Natural killer cell (primary cell): Measurements from ENCODE around the gene VWC2L. TPM values are rescaled to one million over a fixed set of nuclear protein-coding genes. Genes with fewer than 3 reads are reported as not detected.

ENCODE experiments used
- ATAC-seq, 3 donors: fragments of 150-1000 bp in 2 of 3; fragments of 200-7000 bp in 1 of 3; cut with Tn5 transposase; 1 replicate in 1 of 3; 2 replicates in 2 of 3; pipeline ENCODE4 v1.10.0; 2021; ENCODE audit warnings: mild to moderate bottlenecking in 2 of 3, moderate library complexity in 2 of 3
- DNase-seq, 2 donors: peaks; one replicate each; pipeline versions ENCODE4 v3.0.0 to v3.0.0-alpha.2; 2013 to 2021; ENCODE audit warnings: mixed read lengths in 1 of 2
- H3K27ac ChIP-seq: one replicate; pipeline ENCODE4 v1.5.1; 2013; ENCODE audit warnings: mild to moderate bottlenecking, low read length
- H3K27me3 ChIP-seq: one replicate; pipeline ENCODE4 v1.6.1; 2013; ENCODE audit warnings: low read length; ENCODE audit not compliant: control insufficient read depth, insufficient read depth
- H3K36me3 ChIP-seq: one replicate; pipeline ENCODE4 v1.6.1; 2013; ENCODE audit warnings: low read length; ENCODE audit not compliant: control insufficient read depth, insufficient read depth
- H3K4me1 ChIP-seq: one replicate; pipeline ENCODE4 v1.6.1; 2013; ENCODE audit warnings: low read length; ENCODE audit not compliant: control insufficient read depth, insufficient read depth
- H3K4me3 ChIP-seq: one replicate; pipeline ENCODE4 v1.5.1; 2013; ENCODE audit warnings: low read length
- H3K9me3 ChIP-seq: one replicate; pipeline ENCODE4 v1.6.1; 2013; ENCODE audit warnings: low read length; ENCODE audit not compliant: control insufficient read depth, insufficient read depth
- H3K27ac Mint-ChIP-seq, 2 donors: one replicate each; pipeline ENCODE4 v1.8.0; 2022; ENCODE audit warnings: mild to moderate bottlenecking in 2 of 2, mixed read lengths in 2 of 2, moderate library complexity in 1 of 2
- H3K27me3 Mint-ChIP-seq, 2 donors: one replicate each; pipeline ENCODE4 v1.8.0; 2022; ENCODE audit warnings: low read depth in 2 of 2, mixed read lengths in 2 of 2
- H3K36me3 Mint-ChIP-seq: one replicate; pipeline ENCODE4 v1.8.0; 2022; ENCODE audit warnings: mixed read lengths
- H3K4me1 Mint-ChIP-seq, 2 donors: one replicate each; pipeline ENCODE4 v1.8.0; 2022; ENCODE audit warnings: mixed read lengths in 2 of 2
- H3K4me3 Mint-ChIP-seq: one replicate; pipeline ENCODE4 v1.8.0; 2022; ENCODE audit warnings: mild to moderate bottlenecking, moderate library complexity, mixed read lengths
- H3K9me3 Mint-ChIP-seq, 2 donors: one replicate each; pipeline ENCODE4 v1.8.0; 2022; ENCODE audit warnings: mixed read lengths in 2 of 2
- CTCF ChIP-seq: fragments of 200-600 bp; IDR thresholded peaks from one replicate; pipeline ENCODE4 v1.8.0; 2022; ENCODE audit warnings: antibody characterized with exemption
- WGBS: methylation state at CpG from one replicate; pipeline ENCODE4 v1.1.7; 2013; ENCODE audit warnings: missing lambda C conversion rate; ENCODE audit not compliant: insufficient coverage; 5-methylcytosine and 5-hydroxymethylcytosine counted together
- intact Hi-C: fragments of 100-400 bp; cut with micrococcal nuclease; formaldehyde crosslinking; loops from one replicate; pipeline ENCODE4 v1.14.2; 2022
- total RNA-seq, 4 donors: library from RNA; stranded (reverse); fragments of 120-200 nt in 1 of 4; gene quantifications; one replicate each; pipeline versions ENCODE4 v1.2.3 to v1.2.4, GENCODE V29; 2013 to 2022

The VWC2L gene
- total RNA-seq, 3 donors from 2014 or later (not counting 1 experiment from before 2014, with no cell fraction given) = not detected

DNA sequence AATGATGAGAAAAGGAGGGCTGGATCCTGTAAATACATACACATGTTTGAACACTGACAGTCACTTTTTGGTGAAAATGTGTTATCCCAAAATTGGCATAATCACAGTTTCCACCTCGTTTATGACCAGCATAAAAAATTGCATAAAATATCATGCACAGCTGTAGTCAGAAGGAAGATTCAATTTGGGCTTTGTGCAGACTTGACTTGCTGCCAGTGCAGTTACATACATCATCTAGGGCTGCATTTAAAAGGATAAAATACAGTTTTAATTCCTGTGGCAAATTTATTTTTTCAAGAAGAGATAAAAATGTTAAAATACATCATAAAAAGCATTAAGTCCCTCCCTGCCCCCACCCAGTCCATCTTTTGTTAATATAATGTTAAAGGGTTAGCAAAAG lies 103.8 kb downstream of the VWC2L start:
- no peak for TF ChIP-seq CTCF
- no peaks in the 10 kb centered on the region for H3K27me3 Mint-ChIP-seq
- Histone ChIP-seq H3K36me3 (no peaks in the 10 kb centered on the region), H3K27me3 (no peaks in the 10 kb centered on the region), H3K4me3 (no peak overlapping the region), H3K9me3 (no peaks in the 10 kb centered on the region), H3K4me1 (no peaks in the 10 kb centered on the region), H3K27ac (no peak overlapping the region)
- H3K4me3 Mint-ChIP-seq = no peak overlapping the region
- 83% methylated on average over 1 of the region's 1 CpG for WGBS
- H3K36me3 Mint-ChIP-seq = no peaks in the 10 kb centered on the region
- intact Hi-C loops = no loop called here
- peaks cover 0 to 7% of the 10 kb centered on the region in 2 donors for H3K9me3 Mint-ChIP-seq
- H3K4me1 Mint-ChIP-seq = no peaks in the 10 kb centered on the region
- ATAC-seq (no peak), DNase-seq (no peak)
- no peak overlapping the region for H3K27ac Mint-ChIP-seq

DNA sequence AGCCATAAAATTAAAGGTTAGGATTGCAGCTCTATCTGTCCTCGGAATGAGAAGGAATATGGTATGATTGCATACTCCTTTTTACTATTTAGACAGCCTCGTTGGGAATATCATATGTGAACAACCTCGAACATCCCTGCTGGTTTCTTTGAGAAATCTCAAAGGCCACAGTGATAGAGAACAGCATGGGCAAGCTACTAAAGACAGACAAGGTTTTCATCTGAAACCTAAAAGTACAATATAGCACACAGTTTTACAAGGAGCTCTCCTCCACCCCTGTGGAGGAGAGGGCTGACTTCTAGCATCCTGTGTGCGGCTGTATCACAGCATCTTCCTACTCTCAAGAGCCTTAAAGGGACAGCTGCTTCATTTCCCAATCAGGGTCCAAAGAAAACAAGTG lies 104.3 kb downstream of the VWC2L start:
- no peak overlapping the region for H3K27ac Mint-ChIP-seq
- peaks cover 0 to 7% of the 10 kb centered on the region in 2 donors for H3K9me3 Mint-ChIP-seq
- H3K4me1 ChIP-seq = no peaks in the 10 kb centered on the region
- H3K27ac ChIP-seq = no peak overlapping the region
- H3K4me3 Mint-ChIP-seq = no peak overlapping the region
- H3K9me3 ChIP-seq = no peaks in the 10 kb centered on the region
- no peak for ATAC-seq
- no peaks in the 10 kb centered on the region for H3K27me3 ChIP-seq
- no peaks in the 10 kb centered on the region for H3K27me3 Mint-ChIP-seq
- no peaks in the 10 kb centered on the region for H3K36me3 ChIP-seq
- DNase-seq = no peak
- H3K36me3 Mint-ChIP-seq = no peaks in the 10 kb centered on the region
- H3K4me1 Mint-ChIP-seq = no peaks in the 10 kb centered on the region
- 65% methylated on average over 3 of the region's 4 CpGs for WGBS
- no peak overlapping the region for H3K4me3 ChIP-seq
- TF ChIP-seq CTCF = no peak
- intact Hi-C loops = no loop called here

DNA sequence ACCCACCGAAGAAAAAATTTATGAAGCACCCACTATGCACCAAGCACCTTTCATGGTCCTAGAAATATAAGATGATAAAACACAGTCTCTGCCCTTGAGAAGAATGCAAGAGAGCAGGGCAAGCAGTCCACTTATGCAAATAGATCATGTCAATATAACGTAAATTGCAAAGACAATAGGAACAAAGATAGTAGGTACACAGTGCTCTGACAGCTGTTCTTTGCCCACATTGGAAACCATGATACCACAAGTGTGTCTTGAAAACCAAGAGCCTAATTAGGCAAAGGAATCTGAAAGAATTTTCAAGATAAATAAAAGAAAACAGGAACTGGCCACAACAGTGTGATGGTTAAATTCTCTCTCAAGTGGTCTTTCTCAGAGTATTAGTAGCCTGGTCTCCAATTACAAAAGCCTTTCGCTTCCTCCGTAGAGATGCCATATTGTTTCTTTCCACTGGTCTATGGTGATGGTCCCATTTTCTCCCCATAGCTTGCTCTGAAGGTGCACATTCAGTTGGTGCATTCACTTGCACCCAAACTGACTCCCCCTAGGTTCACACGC lies 108.5 kb downstream of the VWC2L start:
- no peaks in the 10 kb centered on the region for H3K27me3 ChIP-seq
- no peak overlapping the region for H3K27ac ChIP-seq
- intact Hi-C loops = no loop called here
- TF ChIP-seq CTCF = no peak
- no peak overlapping the region for H3K4me3 ChIP-seq
- DNase-seq (no peak), ATAC-seq (no peak)
- 73% methylated on average over 5 of the region's 5 CpGs for WGBS
- Mint-ChIP-seq H3K36me3 (no peaks in the 10 kb centered on the region), H3K27ac (no peak overlapping the region), H3K27me3 (no peaks in the 10 kb centered on the region), H3K4me3 (no peak overlapping the region), H3K9me3 (peaks cover 0 to 7% of the 10 kb centered on the region in 2 donors), H3K4me1 (no peaks in the 10 kb centered on the region)
- no peaks in the 10 kb centered on the region for H3K9me3 ChIP-seq
- no peaks in the 10 kb centered on the region for H3K4me1 ChIP-seq
- H3K36me3 ChIP-seq = no peaks in the 10 kb centered on the region

GRCh38 chr2:214529021-214529420 lies 118.2 kb downstream of the VWC2L start:
- Histone ChIP-seq H3K36me3 (no peaks in the 10 kb centered on the region), H3K27me3 (no peaks in the 10 kb centered on the region), H3K4me1 (no peaks in the 10 kb centered on the region), H3K4me3 (no peak overlapping the region), H3K27ac (no peak overlapping the region), H3K9me3 (no peaks in the 10 kb centered on the region)
- TF ChIP-seq CTCF = no peak
- Mint-ChIP-seq H3K4me3 (no peak overlapping the region), H3K27ac (no peak overlapping the region), H3K9me3 (peaks cover 0 to 4% of the 10 kb centered on the region in 2 donors), H3K36me3 (no peaks in the 10 kb centered on the region), H3K27me3 (no peaks in the 10 kb centered on the region), H3K4me1 (no peaks in the 10 kb centered on the region)
- intact Hi-C loops = no loop called here
- 88% methylated on average over 5 of the region's 5 CpGs for WGBS
- ATAC-seq = no peak
- no peak for DNase-seq
